HG02759 (cell line): ENCODE data around the gene CDON.

Experiments used
- ATAC-seq: cut with Tn5 transposase; IDR thresholded peaks from one replicate; pipeline ENCODE4 v1.9.1; 2021; ENCODE audit warnings: mild to moderate bottlenecking, moderate library complexity; ENCODE audit not compliant: unreplicated experiment

CDON gene

DNA sequence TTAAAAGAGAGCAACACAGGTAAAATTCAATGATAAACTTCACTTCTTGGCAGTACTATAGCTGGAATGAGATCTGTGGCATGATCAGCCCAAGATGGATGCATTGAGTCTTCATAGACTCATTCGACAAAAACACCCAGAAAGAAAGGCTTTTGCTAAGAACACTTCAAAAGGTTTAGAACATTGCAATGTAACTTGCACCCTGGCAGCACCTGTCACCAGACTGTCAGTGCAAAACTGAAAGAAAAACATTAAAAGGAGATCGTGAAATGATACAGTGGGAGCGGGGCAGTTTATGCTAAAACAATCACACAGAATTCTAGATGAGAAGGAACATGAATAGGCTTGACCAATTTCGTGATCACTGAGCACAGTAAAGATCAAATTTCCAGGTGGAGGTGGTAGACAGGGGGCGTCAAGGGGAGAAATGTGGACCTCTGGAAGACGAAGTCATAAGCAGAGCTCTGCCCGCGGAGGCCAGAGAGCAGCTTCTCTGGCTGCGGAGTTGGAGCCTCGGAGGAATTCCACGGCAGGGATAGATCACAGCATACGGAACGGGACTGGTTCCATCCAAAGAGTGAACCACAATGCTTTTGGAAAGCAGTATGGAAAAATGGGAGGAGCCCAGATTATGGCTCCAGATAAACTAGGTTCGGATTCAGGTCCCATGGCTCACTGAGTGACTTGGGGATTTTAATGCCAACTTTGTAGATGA is 104.9 kb downstream of the CDON start:
- ATAC-seq = no peak

DNA sequence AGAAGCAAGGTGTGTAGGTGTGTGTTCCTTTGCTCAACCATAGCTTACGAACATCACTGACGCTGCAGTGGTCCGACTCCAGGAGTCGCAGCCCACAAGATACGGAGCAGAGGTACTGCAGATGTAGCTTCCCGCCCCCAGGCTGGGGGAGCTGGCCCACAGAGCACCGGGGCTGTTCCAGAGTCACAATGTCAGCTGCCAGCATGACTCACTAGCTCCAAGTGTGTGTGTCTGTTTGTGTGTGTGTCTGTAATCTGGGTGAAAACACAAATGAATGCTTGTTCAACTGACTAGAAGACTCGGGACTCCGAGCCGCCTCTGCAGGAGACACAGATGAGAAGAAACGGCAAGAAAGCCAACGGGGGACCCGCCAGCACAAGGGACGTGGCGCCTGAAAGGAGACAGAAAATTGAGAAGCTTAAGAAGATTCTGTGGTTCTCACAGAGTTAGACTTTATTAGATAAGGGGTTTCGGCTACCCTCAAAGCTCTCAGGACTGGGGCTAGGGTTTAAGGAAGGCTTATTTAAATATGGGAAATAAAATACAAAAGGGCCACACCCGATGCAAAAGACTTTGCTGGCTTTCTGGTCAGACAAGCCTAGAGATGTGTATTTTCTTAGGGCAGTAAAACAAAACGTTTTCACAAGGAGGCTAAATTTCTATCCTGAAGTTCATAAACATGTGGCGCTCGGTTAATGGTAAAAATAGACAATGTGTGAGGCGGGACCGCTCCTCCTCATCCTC is 106.1 kb downstream of the CDON start:
- no peak for ATAC-seq

DNA sequence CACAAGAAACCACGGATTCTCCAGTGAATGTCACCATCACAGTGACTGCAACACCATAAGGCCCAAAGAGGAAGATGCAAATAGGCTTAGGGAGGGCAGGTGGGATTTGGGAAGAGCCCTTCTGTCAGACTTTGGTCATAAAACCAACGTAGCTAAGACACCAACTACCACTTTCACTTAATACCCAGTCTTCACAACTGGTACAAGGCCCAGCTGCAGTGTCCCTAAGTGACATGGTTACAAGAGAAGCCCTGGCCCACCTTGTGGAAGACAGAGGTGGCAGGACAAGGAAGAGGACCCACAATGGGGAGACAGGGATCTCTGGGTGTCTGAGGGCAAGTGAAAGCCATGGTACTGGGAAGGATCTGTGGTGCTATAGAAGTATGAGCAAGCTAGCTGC is 106.8 kb downstream of the CDON start:
- ATAC-seq = no peak

GRCh38 chr11:125954945-125955640 is 107.6 kb downstream of the CDON start:
- ATAC-seq = no peak

GRCh38 chr11:125954123-125954944 is 108.3 kb downstream of the CDON start:
- ATAC-seq = no peak

DNA sequence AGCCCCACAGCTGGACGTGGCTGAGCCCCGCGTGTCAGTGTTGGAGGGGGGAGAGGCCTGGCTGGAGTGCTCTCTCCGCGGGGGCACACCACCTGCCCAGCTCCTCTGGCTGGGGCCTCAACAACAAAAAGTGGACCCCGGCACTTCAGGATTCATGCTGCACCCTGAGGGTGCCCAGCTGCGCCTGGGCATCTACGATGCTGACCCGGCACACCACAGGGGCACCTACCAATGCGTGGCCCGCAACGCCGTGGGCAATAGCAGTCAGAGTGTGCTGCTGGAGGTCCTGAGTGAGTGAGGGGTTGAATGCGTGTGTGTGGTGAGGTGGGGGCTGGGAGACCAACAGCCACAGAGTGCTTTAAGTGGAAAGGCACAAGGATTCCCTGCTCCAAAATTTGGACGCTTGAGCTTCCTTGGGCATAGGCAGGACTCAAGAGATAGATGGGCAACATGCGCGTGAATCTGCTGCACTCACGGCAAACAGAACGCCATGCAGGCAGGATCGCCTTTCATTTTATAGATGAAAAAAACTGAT is 109.2 kb downstream of the CDON start:
- ATAC-seq = no peak

DNA sequence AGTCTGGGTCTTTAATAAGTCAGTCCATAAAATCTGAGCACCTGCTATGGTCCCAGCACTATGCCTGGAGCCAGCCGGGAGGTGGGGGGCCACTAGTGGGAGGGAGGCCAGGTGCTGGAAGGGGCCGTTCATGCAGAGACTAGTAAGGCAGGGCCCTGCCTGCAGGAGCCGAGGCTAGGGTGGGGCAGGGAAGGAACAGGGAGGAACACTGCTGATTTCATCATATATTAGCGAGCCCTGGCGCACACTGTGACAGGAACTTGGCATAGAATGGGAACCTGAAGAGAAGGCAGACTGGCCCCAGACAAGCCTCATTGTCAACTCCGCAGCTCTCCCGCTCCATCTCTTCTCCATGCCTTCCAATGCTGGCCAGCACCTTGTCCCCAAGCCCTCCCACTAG is 109.7 kb downstream of the CDON start:
- ATAC-seq = no peak

- no peak for ATAC-seq
Observed at GRCh38 chr11:125952559-125952958, 110.1 kb downstream of the CDON start.

- ATAC-seq = no peak
Observed at GRCh38 chr11:125951731-125952130, 110.9 kb downstream of the CDON start.

DNA sequence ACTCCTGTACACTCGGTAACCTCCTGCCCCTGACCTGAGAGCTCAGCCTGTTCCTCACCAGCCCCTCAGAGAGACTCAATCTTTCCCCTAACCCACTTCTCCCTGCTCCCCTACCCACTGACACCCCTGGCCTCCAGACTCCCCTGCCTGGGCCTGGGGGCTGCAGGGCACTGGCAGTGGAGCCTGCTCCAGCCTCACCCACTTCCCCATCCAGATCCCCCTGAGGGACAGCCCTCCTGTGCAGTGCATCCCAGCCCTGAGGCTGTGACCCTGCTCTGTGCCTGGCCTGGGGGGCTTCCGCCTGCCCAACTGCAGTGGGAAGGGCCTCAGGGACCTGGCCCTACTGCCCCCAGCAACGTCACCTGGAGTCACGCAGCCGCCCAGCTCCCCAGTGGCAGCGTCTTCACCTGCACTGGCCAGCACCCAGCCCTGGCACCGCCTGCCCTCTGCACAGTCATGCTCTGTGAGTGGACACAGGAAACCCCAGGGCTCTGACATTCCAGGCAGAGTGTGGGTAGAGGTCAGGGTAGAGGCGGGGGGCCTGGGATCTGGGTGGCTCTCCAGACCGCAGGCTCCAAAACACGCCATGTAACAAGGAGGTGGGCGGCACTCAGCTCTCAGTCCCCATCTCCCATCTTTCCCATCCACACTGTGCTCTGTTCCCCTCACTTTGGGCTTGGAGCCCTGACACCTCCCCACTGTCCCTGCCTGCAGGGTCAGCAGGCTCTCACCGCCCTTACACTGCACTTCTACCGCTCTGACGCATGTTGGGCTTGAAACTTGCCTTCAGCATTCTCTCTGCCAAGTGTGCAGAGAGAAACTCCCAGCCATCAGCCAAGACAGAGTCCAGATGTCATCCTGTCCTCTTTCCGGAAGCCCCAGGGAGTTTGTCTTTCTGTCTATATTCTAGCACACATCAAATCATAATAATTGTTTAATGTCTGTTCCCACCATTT is 111.7 kb downstream of the CDON start:
- no peak for ATAC-seq

DNA sequence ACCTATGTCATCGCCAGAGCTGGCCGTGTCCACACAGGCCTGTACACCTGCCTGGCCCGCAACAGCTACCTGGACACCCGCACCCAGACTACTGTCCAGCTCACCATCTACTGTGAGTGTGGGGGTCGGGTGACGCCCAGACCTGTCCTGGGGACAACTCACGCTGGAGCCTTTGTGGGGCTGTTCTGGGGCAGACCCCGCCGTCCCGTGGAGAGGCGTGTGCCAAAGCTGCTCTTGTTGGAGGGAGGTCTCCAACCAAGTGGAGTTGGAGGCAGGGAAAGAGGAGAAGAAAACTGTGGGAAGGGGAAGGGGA is 112.5 kb downstream of the CDON start:
- ATAC-seq = no peak

- ATAC-seq = no peak
Observed at GRCh38 chr11:125949271-125950177, 113.1 kb downstream of the CDON start.

GRCh38 chr11:125948278-125949051 is 114.2 kb downstream of the CDON start:
- no peak for ATAC-seq

DNA sequence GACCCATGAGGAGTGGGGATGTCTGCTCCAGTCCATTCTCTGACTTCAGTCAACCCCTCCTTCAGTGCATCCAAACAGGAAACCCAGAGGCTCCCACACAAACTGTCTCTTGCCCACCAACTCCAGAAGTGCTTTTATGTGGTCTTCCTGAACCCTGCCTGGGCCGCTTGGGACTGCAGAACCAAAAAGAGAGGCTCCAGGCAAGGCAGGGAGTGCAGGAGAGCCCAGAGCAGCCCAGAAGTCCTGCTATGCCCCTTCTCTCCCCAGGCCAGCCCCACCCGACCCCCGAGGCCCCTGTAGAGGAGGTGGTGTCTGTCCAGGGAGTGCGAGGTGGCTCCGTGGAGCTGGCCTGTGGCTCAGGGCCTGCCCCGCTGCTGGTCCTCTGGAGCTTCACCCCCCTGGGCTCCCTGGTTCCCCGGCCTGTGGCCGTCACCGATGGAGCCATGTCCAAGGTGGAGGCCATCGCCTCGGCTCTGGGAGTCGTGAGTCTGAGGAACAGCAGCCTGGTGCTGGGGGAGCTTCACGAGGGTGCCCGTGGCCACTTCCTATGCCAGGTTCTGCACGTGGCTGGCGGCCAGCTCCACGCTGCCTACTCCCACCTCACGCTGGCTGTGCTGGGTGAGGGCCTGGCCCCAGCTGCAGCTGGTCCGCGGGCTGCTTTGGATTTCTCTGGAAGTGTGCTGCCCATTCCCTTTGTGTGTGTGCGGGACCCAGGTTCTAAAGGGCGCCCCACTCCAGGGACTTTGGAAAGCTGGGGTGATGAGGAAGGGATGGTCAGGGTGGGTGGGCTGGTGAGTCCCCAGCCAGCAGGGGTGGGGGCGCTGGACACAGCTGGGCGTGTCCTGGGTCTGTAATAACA is 115.0 kb downstream of the CDON start:
- no peak for ATAC-seq

DNA sequence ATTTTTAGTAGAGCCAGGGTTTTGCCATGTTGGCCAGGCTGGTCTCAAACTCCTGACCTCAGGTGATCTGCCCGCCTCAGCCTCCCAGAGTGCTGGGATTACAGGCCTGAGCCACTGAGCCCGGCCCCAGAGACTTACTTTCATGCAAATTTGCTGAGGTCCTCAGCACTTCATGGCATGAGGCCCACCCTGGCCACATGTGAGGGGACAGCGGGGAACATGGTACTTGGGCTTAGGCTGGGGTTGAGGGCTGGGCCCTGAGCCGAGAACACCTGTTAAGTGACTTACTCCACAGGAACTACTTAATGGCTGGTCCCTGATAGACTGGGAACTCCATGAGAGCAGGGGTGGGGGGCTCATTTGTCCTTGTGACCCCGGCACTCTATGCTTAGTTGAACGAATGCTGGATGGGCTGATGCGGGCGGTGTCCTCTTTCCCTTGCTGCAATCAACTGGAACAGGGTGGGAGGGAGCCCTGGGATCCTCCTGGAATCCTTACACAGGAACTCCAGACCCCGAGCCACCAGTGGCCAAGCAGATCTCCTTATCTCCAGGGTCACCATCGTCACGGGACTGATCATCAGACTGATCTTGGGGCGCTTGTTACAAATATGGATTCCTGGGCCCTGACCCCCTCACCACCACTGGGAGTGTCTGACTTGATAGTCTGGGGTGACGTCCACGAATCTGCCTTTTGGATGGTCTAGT is 115.8 kb downstream of the CDON start:
- no peak for ATAC-seq

DNA sequence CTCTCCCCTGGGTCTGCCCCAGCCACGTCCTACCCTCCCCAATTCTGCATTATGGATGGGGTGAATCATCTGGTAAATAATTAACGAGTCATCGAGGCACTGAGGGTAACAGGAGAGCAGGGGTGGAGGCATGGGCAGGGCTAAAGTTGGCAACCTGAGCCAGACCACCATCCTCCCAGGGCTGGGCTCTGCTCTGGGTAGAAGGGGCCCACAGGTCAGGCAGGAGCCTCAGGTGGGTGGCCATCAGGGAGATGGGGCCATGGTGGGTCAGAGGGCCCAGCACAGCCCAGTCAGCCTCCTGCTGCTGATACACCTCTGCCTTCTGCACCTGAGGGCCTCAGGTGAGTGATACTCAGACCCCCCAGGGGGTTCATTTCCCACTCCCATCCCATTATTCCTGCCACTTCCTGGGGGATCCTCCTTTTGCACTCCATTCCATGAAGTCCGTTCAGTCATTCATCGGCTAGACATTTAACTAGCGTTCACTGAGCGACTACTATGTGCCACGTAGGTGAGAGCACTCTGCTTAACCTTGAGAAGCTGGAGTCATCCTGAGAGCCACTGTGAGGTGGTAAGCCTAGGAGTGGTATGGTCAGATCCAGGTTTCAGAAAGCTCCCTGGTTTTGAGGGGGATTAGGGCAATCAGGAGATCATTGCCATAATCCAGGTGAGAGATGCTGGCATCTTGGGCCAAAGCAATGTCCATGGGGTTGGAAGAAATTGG is 116.7 kb downstream of the CDON start, which contains the start of gene VSIG10L2:
Gene VSIG10L2 (plus strand): TSS at position 248 of the 724 bp plus-strand sequence. CDS start 12 bp downstream, at position 260.
- ATAC-seq = no peak
